HT1080 (cell line): Measurements from ENCODE around the gene KMT2B. TPM values are rescaled to one million over a fixed set of nuclear protein-coding genes. Genes with fewer than 3 reads are reported as not detected.
"Not testable (repeated sequence)": the region's sequence is repeated elsewhere in the genome, so short reads cannot be mapped to it uniquely, and the experiment has no call there.

Experiments
- DNase-seq: peaks from one replicate; pipeline ENCODE4 v3.0.0-alpha.2; 2015; ENCODE audit warnings: low read depth
- total RNA-seq: library from RNA; depleted of rRNA; stranded (reverse); fragments of >200 nt; shearing (Covaris generic); gene quantifications from 2 replicates; pipeline ENCODE4 v1.2.3, GENCODE V29; 2014

KMT2B gene
- total RNA-seq, 1 experiment from 2014 or later = 10.9 TPM

DNA sequence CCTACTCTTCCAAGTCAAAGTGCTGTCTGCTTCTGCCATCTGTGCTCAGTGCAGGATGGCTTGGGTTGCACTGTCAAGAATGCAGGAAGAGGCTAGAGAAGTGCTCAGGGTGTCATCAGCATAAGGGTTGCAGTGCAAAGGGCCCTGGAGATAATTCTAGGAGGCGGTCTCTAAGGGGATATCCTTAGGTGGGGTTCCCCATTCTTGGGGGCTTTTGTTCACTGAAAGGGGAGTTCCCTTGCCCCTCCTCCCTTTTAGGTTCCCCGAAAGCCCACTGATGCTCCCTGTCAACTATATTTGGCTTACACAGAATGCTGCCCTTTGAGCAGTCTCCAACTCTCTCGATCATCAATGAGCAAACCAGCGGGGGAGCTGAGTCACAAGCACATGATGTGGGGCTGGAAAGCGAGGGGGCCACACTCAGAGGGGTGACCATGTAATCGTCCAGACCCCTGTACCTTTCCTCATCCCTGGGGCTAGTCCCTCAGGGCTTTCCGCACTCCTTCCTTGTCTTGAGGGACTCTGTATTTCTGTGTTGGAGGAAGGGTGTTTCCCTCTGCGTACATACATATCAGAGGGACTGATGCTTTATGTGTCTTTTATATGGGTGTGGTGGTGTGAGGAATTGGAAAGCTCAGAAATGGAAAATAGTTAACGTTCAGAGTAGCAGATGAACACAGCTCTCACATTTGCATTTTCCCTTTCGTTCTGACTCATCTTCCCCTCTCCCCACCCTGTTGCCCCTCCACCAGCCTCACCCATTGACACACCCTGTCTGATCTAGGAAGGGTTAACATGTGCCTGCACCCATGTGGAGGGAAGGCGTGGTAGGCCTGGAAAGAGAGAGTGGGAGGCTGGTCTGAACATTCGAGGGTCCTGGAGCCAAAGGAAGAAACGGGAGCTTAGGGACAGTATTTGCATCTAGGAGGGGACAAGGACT is 6.7 kb upstream of the KMT2B start:
- DNase-seq = no peak

- no peak for DNase-seq
Observed at GRCh38 chr19:35712567-35713505, 5.0 kb upstream of the KMT2B start.

DNA sequence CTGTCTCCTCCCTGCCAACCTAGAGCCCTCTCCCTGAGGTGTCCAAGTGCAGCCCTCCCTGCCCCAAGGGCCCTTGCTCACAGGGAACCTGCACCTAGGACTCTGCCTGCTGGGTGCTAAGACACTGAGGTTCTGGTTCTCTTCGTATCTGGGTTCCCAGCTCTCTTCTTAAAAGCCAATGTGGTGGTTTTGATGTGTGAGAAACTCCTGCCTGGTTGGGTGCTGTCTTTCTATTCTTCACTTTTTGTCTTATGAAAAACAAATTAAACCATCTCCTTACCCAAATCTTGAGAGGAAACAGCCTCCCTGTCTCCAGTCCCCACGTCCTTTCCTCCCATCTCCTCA is 4.3 kb upstream of the KMT2B start:
- DNase-seq = no peak

DNA sequence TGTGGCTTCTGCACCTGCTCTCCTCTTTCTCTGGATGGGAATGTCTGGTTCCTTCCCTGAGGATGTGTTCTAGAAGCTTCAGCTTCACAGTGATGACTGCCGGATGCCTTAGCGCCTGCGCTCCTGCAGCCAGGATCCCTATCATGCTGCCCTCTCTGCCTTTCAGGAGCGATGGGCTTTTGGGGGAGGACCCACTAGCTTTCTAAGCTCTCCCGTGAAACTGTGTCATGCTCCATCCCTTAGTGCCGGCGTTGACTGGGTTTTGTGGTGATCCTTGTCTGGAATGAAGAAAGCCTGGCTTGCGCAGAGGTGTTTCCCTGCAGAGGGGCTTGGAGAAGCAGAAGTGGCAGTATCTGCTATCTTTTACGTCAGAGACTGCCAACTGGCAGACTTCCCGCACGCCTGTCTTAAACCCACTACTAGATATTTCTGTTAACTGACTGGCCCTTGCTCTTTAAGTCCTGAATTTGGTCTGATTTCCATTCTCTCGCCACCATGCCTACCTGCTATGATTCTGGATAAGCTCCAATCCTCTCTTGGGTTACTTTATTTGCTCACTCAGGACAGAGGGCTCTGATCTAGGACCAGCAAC is 3.8 kb upstream of the KMT2B start:
- DNase-seq = no peak

DNA sequence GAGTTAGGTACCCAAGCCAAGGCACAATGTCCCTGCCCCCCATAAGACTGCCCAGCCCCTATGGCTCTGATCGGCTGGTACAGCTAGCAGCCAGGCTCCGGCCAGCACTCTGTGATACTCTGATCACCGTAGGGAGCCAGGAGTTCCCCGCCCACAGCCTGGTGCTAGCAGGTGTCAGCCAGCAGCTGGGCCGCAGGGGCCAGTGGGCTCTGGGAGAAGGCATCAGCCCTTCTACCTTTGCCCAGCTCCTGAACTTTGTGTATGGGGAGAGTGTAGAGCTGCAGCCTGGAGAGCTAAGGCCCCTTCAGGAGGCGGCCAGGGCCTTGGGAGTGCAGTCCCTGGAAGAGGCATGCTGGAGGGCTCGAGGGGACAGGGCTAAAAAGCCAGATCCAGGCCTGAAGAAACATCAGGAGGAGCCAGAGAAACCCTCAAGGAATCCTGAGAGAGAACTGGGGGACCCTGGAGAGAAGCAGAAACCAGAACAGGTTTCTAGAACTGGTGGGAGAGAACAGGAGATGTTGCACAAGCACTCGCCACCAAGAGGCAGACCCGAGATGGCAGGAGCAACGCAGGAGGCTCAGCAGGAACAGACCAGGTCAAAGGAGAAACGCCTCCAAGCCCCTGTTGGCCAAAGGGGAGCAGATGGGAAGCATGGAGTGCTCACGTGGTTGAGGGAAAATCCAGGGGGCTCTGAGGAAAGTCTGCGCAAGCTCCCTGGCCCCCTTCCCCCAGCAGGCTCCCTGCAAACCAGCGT is 3.0 kb upstream of the KMT2B start:
- DNase-seq = no peak

DNA sequence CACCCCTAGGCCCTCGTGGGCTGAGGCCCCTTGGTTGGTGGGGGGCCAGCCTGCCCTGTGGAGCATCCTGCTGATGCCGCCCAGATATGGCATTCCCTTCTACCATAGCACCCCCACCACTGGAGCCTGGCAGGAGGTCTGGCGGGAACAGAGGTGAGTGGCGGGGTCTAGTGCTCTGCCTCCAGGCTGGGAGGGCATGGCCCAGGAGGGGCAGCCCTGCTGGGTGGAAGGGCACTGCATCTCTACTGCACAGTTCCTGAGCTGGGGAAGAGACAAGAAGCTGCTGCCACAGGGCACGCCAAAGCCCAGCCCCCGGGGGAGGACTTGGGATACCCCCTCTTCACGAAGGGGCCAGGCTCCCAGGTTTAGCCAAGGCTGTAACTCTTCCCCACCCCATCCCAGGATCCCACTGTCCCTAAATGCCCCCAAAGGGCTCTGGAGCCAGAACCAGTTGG is 2.4 kb upstream of the KMT2B start:
- DNase-seq = no peak

DNA sequence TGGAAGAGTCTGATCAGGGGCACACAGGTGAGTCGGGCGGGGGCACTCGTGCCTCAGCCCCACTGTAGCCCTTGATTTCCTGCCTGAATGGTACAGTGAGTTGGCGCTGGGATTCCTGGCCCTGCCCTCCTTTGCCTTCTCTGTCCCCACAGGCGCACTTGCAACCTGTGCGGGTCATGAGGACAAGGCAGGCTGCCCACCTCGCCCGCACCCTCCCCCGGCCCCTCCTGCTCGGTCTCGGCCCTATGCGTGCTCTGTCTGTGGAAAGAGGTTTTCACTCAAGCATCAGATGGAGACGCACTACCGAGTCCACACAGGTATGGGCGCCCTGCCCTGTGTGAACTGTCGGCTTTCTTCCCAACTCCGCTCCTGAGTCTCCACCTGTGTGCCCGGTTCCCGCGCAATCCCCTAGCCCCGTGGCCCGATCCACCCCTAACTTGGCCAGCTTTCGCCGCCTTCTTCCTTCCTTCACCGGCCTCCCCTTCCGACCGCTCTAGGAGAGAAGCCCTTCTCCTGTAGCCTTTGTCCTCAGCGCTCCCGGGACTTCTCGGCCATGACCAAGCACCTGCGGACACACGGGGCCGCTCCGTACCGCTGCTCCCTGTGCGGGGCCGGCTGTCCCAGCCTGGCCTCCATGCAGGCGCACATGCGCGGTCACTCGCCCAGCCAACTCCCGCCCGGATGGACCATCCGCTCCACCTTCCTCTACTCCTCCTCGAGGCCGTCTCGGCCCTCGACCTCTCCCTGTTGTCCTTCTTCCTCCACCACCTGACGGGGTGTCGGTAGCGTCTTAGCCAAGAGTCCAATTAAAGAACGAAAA is 1.6 kb upstream of the KMT2B start:
- no peak for DNase-seq

DNA sequence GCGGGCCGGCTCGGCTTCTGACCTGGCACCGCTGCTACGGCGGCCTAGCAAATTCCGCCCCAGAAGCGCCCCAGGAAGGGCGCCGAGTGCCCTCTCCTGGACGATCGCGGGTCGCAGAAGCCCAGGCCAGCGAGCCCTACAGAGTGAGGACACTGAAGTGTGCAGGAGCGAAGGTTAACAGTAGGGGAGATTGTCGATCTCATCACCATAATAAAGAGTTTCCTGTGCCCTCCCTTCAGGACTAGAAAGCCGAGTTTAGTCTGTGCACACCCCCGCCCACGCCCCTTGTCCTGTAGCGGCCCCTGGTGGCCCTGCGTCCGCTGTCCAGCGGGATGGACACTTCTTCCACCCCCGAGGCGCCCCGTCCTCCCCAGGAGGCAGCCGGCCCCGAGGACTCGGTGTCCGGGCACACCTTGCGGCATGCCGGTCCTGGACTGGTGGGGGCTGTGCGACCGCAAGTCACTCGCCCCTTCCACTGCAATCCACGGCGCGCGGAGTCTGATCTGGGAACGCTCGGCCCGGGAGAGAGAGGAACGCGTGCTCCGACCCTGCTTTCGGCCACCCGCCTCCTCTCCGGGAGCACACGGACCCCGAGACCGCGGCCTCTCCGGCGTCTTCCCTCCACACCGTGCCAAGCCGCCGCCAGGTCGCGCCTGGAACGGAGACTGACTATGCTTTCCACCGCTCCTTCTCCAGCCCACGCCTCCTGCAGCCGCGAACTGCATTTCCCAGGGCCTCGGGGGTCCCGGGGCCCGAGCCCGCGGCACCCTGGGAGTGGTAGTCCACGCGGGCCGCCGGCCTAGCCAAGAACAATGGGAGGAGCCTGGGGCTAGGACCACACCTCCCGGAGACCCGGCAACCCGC is 770 bp upstream of the KMT2B start:
- peak; percentile 87 for DNase-seq

- DNase-seq = no peak
Observed at GRCh38 chr19:35718345-35719041, 690 bp downstream of the KMT2B start.

DNA sequence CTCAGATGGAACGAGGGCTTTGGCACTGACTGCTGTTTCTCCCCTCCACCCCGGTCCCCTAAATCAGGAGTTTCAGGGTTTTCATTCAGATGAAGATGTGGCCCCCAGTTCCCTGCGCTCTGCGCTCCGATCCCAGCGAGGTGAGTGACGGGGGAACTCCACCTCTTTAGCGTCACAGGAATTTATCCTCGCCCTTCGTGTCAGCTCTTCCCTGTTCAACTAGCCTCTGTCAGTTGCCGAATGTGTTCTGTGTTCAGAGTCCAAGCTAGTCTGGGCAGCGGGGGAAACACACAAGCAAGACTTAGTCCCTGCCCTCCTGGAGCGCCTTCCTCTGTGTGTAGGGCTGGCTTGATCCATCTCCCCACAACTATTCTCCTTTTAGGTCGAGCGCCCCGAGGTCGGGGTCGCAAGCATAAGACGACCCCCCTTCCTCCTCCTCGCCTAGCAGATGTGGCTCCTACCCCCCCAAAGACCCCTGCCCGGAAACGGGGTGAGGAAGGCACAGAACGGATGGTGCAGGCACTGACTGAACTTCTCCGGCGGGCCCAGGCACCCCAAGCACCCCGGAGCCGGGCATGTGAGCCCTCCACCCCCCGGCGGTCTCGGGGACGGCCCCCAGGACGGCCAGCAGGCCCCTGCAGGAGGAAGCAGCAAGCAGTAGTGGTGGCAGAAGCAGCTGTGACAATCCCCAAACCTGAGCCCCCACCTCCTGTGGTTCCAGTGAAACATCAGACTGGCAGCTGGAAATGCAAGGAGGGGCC is 1.8 kb downstream of the KMT2B start:
- DNase-seq = no peak

DNA sequence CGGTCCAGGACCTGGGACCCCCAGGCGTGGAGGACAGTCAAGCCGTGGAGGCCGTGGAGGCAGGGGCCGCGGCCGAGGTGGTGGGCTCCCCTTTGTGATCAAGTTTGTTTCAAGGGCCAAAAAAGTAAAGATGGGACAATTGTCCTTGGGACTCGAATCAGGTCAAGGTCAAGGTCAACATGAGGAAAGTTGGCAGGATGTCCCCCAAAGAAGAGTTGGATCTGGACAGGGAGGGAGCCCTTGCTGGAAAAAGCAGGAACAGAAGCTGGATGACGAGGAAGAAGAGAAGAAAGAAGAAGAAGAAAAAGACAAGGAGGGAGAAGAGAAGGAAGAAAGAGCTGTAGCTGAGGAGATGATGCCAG is 2.3 kb downstream of the KMT2B start:
- DNase-seq = no peak

GRCh38 chr19:35720648-35721047 is 2.8 kb downstream of the KMT2B start:
- no peak for DNase-seq

- DNase-seq = no peak
Observed at GRCh38 chr19:35721374-35721773, 3.6 kb downstream of the KMT2B start.

DNA sequence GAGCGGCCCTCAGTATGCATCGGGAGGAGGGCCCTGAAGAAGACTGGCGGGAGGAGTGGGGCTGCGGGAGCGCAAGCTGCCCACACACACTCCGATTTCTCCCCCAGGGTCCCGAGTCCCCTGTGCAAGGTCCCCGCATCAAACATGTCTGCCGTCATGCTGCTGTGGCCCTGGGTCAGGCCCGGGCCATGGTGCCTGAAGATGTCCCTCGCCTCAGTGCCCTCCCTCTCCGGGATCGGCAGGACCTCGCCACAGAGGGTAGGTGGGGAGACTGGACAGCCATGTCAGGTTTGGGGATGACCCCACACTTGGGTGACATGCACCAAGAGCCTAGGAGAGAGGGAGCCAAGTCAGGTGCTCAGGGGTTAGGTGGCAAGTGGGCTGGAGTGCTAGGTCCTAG is 4.7 kb downstream of the KMT2B start:
- no peak for DNase-seq

GRCh38 chr19:35722897-35723296 is 5.1 kb downstream of the KMT2B start:
- no peak for DNase-seq

GRCh38 chr19:35723671-35724070 is 5.9 kb downstream of the KMT2B start:
- no peak for DNase-seq

GRCh38 chr19:35724132-35724531 is 6.3 kb downstream of the KMT2B start:
- not testable (repeated sequence) for DNase-seq

DNA sequence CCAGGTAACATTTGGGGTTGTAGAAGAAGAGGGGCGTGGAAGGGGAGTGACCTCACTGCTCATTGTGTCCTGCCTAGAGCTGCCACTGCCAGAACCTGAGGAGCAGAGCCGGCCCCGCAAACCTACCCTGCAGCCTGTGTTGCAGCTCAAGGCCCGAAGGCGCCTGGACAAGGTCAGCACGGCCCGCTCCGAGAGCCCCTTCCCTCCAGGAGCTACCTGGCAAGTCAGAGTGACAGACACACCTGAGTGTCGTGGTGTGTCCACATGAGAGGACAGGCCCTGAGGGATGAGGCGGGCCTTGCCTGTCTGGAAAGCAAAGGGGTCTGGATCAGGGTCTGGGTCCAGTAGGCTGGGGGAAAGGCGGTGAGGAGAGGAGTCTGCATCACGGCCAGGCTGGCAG is 6.8 kb downstream of the KMT2B start:
- no peak for DNase-seq
